Peyer's patch (tissue), 4 donors: ENCODE measurements around the gene FGF8.

ENCODE experiments used
- POLR2A ChIP-seq, 2 donors: fragments of 450-650 bp; IDR thresholded peaks; one replicate each; pipeline ENCODE4 v1.5.1; 2017; ENCODE audit warnings: antibody characterized with exemption in 2 of 2, mild to moderate bottlenecking in 2 of 2, moderate library complexity in 2 of 2
- TF ChIP-seq, protein P1 (sequence below), 6 experiments: fragments of 450-650 bp in 4 of 6; fragments of 200-600 bp in 2 of 6; sonication (generic) in 1 of 6; IDR thresholded peaks; one replicate each; pipeline ENCODE4 v1.5.1; 2017 to 2019; ENCODE audit warnings: antibody characterized with exemption in 6 of 6, mild to moderate bottlenecking in 3 of 6, moderate library complexity in 1 of 6

DNA sequence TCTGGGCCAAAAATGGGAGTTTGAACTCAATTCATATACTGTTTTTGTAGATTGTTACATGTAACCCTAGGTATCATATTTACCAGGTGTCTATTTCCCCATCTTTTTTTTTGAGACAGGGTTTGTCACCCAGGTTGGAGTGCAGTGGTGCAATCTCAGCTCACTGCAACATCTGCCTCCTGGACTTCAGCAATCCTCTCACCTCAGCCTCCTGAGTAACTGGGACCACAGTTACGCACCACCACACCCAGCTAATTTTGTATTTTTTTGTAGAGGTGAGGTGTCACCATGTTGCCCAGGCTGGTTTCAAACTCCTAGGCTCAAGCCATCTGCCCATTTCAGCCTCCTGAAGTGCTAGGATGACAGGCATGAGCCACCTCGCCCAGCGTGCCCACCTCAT is 52.7 kb downstream of the FGF8 start:
- TF ChIP-seq, protein P1, sequence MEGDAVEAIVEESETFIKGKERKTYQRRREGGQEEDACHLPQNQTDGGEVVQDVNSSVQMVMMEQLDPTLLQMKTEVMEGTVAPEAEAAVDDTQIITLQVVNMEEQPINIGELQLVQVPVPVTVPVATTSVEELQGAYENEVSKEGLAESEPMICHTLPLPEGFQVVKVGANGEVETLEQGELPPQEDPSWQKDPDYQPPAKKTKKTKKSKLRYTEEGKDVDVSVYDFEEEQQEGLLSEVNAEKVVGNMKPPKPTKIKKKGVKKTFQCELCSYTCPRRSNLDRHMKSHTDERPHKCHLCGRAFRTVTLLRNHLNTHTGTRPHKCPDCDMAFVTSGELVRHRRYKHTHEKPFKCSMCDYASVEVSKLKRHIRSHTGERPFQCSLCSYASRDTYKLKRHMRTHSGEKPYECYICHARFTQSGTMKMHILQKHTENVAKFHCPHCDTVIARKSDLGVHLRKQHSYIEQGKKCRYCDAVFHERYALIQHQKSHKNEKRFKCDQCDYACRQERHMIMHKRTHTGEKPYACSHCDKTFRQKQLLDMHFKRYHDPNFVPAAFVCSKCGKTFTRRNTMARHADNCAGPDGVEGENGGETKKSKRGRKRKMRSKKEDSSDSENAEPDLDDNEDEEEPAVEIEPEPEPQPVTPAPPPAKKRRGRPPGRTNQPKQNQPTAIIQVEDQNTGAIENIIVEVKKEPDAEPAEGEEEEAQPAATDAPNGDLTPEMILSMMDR (IDR thresholded peaks at IDR 0.05): no peak
- TF ChIP-seq POLR2A (IDR thresholded peaks at IDR 0.05): no peak
